ENCODE results near the gene LCLAT1. TPM values are rescaled to one million over a fixed set of nuclear protein-coding genes. Genes with fewer than 3 reads are reported as not detected.

Gene LCLAT1
- total RNA-seq, 1 experiment from 2014 or later: 19.0 TPM

DNA sequence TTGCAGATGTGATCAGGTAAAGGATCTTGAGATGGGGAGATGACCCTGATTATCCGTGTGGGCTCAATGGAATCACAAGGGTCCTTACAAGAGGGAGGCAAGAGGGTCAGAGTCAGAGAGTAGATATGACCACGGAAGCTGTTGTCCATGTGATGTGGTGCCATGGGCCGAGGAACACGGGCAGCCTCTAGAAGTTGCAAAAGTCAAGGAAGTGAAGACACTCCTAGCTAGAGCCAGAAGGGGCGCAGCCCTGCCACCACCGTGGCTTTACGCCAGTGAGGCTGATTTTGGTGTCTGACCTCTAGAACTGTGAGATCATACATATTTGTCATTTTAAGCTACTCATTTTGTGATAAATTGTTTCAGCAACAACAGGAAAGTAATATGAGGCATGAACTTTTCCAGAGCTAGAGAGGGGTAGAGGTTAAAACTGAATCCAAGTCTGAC lies 245.8 kb downstream of the LCLAT1 start:
- no peak for DNase-seq (ENCODE audit: low spot score)

Other genes starting within 250 kb of the LCLAT1 start
- gene LBH, start 215.7 kb upstream of the LCLAT1 start, total RNA-seq (2014; rRNA removed; shearing (Covaris generic)): 87.4 and 182 TPM in 2 replicates